ENCODE results near the gene FAM216A.

GRCh38 chr12:110466791-110467190, 1.9 kb upstream of the FAM216A start:
- TF ChIP-seq CTCF (IDR thresholded peaks at IDR 0.05 in 4 of 5, conservative IDR thresholded peaks at IDR 0.05 in 1 of 5) (no peak), POLR2A (IDR thresholded peaks at IDR 0.05) (no peak)

Measured in gastrocnemius medialis (tissue), 4 donors.